Activated CD4-positive, CD25-positive, alpha-beta regulatory T cell treated with anti-CD3 and anti-CD28 coated beads, Interleukin-2, amount 50 U/mL, for 24 hours (primary cell): Measurements from ENCODE around the gene MMP25.

ENCODE experiments used
- ATAC-seq, 2 donors: fragments of 150-1000 bp; cut with Tn5 transposase; one replicate each; pipeline ENCODE4 v1.10.0; 2021; ENCODE audit warnings: mild to moderate bottlenecking in 1 of 2, moderate library complexity in 1 of 2

Gene MMP25

DNA sequence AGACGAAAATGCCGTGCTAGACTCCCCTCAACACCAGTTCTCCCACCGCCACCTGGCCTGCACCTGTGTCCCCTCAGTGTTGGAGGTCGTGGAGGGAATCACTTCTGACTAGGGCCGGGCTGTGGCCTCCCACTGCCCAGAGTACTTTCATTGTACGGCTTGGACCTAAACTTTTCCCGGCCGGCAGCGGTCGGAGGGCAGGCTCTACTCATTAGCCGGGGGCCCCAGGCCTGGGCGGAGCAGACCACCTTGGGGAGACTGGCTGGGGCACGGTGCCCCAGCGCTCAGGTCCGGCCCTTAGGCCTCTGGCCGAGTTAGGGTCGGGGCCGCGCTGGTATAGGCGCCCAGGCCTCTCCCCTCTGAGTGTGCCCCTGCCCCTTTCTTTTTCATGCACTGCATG lies 29.0 kb upstream of the MMP25 start:
- no peak for ATAC-seq

DNA sequence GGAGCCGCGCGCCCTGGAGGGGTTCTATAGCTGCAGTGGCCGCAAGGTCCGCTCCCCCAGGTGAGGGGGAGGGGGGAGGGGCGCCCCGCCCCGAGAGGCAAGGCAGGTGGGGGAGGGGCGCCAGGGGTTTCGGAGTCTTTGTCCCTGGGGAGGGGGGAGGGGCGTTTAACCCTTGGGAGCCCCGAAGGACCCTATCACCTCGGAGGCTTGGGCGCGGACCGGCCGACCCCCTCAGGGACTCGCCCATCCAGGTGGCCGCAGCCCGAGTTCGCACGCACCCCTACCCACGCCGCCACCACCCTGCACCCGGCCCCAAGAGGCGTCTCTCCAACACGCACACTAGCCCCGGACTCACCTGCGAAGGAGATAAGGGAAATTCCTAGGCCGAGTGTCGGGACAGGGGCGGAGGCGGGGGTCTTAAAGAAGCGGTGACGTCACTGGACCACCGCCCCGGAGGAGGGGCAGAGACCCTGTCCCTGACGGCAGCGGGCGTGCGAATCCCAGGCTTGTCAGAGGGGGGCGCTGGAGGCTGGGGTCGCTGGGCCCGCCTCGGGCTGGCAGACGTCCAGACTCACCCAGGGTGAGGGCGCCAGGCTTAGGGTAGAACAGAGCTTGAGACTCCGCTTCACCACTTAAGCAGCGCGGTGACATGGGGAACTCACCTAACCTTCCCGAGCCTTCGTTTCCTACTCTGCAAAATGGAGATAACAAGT lies 28.4 kb upstream of the MMP25 start, which contains the start of gene CLDN6:
Gene CLDN6, minus strand, starts transcription at position 390 of the 713 bp plus-strand sequence. CDS start 2,162 bp downstream, outside the sequence.
- no peak for ATAC-seq

DNA sequence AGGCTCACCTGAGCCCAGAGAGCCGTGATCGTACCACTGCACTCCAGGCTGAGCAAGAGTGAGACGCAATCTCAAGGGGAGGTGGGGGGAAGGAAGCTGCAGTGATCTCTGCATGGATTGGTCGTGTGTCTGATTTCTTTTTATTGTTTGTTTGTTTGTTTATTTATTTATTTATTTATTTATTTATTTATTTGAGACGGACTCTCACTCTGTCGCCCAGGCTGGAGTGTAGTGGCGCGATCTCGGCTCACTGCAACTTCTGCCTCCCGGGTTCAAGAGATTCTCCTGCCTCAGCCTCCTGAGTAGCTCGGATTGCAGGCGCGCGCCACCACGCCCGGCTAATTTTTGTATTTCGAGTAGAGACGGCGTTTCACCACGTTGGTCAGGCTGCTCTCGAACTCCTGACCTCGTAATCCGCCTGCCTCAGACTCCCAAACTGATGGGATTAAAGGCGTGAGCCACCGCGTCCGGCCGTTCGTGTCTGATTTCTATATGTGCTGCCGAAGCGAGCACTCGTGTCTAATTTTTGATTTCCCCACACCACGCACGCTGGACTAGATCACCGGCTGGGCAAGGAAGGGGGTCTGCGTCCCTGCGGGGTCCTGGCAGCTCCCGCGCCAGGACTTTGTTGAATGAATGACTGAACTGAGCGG lies 26.6 kb upstream of the MMP25 start:
- ATAC-seq = no peak

DNA sequence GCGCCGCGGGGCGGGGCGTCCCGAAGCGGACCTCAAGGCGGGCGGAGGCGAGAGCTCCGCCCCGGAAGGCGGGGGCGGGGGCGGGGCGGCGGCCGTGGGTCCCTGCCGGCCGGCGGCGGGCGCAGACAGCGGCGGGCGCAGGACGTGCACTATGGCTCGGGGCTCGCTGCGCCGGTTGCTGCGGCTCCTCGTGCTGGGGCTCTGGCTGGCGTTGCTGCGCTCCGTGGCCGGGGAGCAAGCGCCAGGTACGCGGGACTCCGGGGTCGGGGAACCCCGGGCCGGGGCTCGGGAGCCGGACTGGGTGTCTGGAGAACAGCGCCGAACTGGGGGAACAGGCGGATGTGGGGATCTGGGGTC lies 26.1 kb upstream of the MMP25 start, which contains the start of gene TNFRSF12A:
Gene TNFRSF12A, plus strand, starts transcription at position 122 of the 357 bp plus-strand sequence. Its CDS starts 30 bp downstream, at position 152.
- peak; percentile 3 to 6 for ATAC-seq

DNA sequence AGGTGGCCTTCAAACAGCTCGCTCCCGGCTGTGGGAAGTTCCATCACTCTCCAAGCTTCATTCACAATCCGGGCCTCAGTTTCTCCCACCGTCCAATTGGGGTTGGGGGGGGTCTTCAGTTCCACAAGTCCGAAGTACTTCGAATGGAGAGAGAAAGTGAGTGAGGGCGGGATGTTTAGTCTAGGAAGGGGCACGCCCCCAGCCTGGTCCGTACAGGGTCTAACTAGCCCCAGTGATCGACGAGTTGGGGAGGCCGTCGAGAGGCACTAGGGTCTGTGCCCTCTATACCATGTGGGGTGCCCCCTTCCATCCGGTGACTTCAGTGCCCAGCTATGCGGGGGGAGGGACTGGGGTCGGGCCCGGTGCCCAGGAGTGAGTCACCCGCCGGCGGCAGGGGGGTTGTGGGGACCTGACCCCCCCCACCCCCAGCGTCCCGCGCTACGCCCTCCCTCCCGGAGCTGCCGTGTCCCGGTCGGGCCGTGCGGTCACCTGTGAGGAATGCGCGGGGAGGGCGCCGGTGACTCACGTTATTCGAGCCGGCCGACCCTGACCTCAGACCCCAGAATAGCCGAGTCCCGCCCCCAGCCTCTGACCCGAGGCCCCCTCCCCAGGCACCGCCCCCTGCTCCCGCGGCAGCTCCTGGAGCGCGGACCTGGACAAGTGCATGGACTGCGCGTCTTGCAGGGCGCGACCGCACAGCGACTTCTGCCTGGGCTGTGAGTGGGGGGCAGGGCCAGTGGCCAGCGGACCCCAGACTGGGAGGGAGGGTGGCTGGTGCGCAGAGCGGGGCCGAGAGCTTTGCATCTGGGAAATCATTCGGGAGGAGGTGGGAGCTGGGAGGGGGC lies 25.5 kb upstream of the MMP25 start:
- ATAC-seq = no peak

DNA sequence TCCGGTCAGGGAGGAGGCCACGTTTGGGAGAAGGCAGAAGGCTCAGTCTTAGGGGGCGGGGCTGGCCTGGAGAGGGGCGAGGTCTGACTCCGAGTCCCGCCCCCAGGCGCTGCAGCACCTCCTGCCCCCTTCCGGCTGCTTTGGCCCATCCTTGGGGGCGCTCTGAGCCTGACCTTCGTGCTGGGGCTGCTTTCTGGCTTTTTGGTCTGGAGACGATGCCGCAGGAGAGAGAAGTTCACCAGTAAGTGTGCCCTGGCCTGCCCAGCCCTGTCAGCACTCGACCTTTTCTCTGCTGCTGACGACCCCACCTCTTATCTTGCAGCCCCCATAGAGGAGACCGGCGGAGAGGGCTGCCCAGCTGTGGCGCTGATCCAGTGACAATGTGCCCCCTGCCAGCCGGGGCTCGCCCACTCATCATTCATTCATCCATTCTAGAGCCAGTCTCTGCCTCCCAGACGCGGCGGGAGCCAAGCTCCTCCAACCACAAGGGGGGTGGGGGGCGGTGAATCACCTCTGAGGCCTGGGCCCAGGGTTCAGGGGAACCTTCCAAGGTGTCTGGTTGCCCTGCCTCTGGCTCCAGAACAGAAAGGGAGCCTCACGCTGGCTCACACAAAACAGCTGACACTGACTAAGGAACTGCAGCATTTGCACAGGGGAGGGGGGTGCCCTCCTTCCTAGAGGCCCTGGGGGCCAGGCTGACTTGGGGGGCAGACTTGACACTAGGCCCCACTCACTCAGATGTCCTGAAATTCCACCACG lies 24.7 kb upstream of the MMP25 start:
- peak; percentile 30 to 40 for ATAC-seq

DNA sequence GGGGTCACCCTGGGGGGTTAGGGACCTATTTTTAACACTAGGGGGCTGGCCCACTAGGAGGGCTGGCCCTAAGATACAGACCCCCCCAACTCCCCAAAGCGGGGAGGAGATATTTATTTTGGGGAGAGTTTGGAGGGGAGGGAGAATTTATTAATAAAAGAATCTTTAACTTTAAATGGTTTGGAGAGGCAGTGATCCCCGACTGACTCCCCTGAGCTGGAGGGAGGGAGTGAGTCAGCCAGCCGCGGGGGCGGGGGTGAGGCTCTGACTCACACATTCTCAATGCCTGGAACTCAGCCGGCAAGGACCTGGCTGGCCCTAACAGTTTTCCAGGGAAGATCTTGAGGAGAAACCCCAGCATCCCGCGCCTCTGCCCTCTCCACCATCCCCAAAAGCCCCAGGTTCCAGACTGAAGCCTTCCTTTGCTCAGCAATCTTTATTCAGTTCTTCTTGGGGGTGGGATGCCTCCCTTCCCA lies 24.1 kb upstream of the MMP25 start:
- peak; percentile 41 to 49 for ATAC-seq

DNA sequence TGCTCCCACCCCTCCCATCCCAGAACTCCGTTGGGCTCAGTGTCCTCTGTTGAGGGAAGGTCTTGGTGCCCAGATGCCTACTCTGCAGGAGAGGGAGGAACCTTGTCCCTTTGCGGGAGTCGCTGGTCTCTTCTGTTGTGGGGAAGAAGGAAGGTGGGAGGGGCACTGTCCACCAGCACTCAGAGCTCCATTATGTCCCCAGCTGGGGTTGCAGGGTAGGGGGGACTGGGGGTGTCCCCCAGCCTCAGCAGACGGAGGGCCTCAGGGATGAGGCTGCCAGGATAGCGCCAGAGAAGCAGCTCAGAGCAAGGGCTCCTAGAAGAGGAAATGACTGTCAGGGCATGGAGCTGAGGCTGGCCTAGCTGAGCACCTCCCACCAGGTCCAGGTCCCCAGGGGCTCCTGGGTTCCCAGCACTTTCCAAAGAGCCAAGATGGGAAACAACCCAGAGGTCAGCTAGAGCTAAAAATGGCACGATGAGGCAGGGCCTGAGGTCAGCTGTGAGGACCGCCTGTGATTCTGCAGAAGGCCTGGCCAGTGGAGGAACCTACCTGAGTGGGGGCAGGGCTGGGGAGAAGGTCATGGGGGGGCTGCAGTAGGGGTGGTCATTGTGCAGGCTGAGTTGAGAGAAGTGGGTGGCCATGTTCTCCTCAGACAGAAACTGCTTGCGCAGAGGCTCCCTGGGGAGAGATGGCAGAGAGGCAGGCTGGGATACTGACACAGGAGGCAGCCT lies 23.5 kb upstream of the MMP25 start:
- ATAC-seq = no peak

DNA sequence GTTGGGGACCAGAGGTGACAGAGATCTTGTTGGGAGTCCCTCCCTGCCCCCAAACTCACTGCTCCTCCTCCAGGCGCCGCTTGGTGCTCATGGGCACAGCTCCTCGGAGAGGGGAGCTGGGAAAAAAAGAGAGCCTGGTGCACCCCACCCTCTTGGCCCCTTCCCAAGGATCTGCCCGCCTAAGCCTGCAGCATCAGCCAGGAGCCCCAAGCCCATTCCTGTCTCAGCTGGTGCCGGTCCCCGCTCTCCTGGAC lies 23.0 kb upstream of the MMP25 start:
- no peak for ATAC-seq

DNA sequence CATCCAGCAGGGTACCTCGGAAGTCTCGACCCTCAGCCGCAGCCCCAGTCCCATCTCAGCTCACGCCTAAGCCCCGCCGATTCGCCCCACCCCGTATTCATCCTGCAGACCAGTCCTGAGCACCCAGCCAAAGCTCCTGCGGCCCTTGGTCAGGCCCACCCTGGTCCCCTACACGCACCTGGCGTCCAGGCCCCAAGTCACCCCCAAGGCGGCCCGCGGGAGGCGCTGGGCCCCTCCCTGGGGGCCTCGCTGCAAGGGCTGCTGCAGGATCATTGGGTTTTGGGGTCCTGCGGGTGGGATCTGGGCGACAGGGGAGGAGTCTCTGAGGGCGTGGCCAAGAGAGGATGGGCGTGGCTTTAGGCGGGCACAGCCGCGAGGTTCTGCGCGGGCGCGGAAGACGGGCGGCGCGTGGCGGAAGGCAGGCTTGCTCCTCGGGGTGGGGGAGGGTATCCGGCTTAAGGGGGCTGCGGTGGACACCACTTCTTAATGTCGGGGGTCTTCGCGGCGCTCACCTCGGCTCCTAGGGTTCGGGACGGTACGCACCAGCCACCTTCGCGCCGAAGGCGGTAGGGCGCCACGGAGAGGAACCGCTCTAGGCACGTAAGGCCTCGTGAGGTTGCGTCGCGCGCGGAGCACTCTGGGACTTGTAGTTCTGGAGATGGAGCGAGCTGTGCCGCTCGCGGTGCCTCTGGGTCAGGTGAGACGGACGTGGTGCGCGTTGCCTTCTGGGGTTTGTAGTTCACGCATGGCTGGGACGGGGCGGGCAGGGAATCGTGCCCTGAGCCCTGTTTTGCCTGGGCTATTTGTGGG lies 22.5 kb upstream of the MMP25 start, which contains the start of the genes HCFC1R1 and THOC6:
Gene HCFC1R1, minus strand, starts transcription at position 274 of the 810 bp plus-strand sequence. Its CDS starts 1 bp downstream, at position 273.
Gene THOC6, plus strand, starts transcription at position 367 of the 810 bp plus-strand sequence. Its CDS starts 292 bp downstream, at position 659.
- ATAC-seq = peak; percentile 84

DNA sequence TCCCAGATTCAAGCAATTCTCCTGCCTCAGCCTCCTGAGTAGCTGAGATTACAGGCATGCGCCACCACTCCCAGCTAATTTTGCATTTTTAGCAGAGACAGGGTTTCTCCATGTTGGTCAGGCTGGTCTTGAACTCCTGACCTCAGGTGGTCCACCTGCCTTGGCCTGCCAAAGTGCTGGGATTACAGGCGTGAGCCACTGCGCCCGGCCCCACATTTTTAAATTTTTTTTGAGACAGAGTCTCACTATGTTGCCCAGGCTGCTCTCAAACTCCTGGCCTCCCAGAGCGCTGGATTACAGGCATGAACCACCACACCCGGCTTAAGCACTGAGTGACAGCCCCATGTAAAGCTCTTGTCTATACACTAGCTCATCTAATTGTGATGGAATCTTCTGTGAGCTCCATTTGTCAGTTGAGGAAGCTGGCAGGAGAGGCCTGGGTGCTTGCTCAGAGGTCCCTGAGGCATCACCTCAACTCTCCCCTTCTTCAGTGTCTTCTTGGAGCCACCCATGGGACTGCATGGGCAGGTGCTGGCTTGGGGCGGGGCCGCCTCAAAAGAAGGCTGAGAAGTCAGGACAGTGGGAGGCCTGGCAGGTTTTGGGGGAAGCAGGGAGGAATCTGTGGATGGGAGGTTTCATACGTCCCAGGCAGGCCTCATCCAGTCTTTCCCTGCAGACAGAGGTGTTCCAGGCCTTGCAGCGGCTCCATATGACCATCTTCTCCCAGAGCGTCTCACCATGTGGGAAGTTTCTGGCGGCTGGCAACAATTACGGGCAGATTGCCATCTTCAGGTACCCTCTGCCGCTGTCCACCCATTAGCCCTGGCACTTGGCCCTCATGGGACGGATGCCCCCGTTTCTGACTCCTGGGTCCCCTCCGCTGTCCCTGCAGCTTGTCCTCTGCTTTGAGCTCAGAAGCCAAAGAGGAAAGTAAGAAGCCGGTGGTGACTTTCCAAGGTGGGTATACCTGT lies 21.0 kb upstream of the MMP25 start:
- ATAC-seq = no peak

DNA sequence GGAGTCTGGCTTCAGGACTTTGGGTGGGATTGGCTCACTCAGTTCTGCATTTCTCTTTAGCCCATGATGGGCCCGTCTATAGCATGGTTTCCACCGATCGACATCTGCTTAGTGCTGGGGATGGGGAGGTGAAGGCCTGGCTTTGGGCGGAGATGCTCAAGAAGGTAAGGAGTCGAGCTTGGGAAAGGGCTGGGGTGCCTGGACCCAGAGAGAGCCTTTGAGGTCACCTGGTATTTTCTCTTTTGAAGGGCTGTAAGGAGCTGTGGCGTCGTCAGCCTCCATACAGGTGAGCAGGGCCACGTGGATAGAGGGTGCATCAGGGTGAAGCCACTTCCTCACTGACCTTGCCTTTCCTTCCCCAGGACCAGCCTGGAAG lies 20.4 kb upstream of the MMP25 start:
- ATAC-seq = no peak

DNA sequence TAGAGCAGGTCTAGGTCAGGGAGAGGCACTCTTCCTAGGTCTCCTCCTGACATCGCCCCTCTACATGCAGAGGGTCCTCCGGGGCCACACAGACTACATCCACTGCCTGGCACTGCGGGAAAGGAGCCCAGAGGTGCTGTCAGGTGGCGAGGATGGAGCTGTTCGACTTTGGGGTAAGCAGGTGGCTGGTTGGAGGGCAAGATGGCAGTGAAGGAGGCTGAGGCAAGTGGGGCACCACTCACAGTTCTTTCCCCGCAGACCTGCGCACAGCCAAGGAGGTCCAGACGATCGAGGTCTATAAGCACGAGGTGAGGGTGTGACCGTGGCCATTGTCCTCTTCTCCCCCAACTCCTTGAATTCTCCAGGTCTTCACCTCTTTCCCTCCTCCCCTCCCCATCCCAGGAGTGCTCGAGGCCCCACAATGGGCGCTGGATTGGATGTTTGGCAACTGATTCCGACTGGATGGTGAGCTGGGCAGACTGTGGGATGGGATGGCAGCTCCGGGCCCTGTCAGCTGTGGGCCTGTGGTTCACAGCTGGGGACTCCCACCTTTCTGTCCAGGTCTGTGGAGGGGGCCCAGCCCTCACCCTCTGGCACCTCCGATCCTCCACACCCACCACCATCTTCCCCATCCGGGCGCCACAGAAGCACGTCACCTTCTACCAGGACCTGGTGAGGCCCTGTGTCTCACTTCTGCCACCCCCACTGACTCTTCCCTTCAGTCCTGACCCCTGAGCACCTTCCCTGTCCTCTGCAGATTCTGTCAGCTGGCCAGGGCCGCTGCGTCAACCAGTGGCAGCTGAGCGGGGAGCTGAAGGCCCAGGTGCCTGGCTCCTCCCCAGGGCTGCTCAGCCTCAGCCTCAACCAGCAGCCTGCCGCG lies 19.5 kb upstream of the MMP25 start:
- ATAC-seq = no peak

DNA sequence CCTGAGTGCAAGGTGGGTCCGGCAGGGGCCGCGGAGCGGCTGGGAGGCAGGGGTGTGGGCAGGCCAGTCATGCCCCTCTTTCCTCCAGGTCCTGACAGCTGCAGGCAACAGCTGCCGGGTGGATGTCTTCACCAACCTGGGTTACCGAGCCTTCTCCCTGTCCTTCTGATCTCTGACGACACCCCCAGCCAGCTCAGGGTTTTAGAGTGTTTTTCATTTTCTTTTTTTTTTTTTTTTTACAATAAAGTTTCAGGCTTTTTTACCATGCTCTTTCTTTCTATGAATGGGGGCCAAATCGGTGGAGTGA lies 18.9 kb upstream of the MMP25 start:
- ATAC-seq = no peak

DNA sequence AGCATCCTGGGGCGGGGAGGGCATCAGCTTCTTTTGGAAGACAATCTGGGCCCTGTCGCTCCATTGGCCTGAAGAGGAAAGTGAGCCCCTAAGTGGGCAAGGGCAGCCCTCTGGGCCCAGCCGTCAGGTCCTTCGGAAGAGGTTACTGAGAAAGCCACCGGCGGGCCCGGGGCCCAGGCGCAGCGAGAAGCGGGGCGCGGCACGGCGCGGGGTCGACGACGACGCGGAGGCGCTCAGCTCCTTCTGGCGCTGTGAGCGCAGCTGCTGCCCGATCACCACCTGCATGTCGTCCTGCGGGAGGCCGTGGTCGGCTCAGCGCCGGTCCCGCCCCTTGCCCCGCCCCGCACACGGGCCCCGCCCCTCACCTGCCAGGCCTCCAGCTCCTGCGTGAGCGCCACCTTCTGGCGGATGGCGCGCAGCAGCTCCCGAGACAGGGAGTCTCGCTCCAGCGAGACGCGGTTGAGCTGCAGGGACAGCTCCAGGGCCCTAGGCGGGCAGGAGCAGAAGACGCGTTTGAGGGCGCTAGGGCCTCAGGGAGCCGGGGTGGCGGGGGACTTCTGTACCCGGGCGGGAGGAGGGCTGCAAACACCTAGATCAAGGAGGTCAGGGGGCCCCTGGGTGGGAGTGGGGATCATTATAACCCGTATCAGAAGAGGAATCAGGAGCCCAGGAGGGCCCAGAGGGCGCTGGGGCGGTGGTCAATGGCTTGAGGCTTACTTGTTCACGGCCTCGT lies 18.2 kb upstream of the MMP25 start:
- ATAC-seq = peak; percentile 32 to 33

DNA sequence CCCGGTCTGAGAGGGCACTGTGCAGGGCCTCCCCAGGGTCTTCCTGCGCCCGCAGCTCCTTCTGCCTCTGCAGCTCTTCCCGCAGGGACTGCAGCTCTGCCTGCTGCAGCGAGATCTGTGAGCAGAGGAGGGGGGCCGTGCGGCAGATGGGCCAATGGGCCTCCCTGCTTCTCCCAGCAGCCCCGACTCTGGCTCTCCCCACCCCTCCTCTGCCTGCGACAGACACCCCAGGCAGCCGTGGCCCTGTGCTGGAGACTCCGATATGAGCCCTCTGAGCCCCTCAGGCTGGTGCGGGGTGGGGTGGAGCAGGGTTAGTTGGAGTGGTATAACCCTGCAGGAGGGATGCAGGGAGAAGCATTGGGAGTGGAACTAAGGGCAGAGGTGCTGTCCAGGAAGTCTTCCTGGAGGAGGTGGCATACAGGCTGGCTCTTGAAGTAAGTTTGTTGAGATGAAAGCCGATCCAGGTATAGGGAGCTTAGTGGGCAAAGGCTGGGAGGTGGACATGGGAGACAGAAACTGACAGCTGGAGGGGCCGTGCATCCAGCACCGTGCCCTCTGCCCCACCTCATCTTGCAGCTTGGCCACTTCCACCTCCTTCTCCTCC lies 17.5 kb upstream of the MMP25 start:
- no peak for ATAC-seq

DNA sequence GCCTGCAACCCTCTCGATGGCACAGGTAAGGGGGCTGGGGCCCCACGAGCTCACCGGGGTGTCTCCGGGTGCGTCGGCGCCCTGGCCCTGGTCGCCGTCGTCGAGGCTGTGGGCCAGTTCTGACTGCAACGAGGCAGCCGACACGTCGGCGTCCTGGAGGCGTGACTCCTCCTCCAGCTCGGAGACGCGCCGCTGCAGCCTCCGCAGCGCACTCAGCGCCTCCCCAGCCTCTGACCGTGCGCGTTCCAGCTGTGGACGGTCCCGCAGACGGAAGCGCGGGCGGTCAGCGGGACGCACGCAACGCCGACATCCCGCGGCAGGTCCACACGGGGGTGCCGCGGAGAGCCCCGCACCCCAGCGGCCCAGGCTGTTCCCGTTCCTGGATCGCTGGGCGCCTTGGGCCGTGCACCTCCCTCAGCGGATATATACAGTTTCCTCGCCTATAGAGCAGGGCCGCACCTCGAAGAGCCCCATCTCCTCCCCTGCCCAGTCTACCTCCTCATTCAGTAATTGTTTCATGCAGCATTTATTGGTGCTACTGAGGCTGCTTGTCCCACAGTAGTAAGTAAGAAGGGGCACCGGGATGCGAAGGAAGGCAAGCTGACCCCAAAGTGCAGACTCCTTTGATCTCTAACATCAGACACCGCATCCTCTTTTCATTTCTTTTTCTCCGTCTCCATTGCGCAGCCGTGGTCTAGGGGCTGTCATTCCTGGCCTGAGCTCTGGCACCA lies 16.7 kb upstream of the MMP25 start:
- ATAC-seq = peak; percentile 40 to 45
